ENCODE results near the gene SYT12. TPM values are rescaled to one million over a fixed set of nuclear protein-coding genes. Genes with fewer than 3 reads are reported as not detected.
"Not testable (repeated sequence)": the region's sequence is repeated elsewhere in the genome, so short reads cannot be mapped to it uniquely, and the experiment has no call there.

Gene SYT12
- total and polyA plus RNA-seq, 2 of the 4 experiments (the other 2 are of a cell fraction) = 0.54 to 0.74 TPM

- POLR2A ChIA-PET (ENCODE audit: unreplicated experiment); H3K9me3 ChIP-seq (ENCODE audit: control insufficient read depth, insufficient read depth, low read length); H3K4me1 ChIP-seq (ENCODE audit: control insufficient read depth, insufficient read depth, low read length); H3K36me3 ChIP-seq (ENCODE audit: control insufficient read depth, insufficient read depth, low read length); intact Hi-C loops (cut with micrococcal nuclease); H3K4me3 ChIP-seq (ENCODE audit: insufficient read depth, low read depth, low read length); BruUV-seq (replicated peaks); H3K9me1 ChIP-seq (ENCODE audit: insufficient read depth, low read length); DNase-seq; H3K27ac ChIP-seq (ENCODE audit: insufficient read depth, low read length); H2BK15ac ChIP-seq (ENCODE audit: low read depth, low read length); H3K23ac ChIP-seq (ENCODE audit: low read depth, low read length); H3K18ac ChIP-seq (ENCODE audit: low read depth, low read length); H2BK5ac ChIP-seq (ENCODE audit: low read depth, low read length, poor library complexity, severe bottlenecking); H4K20me1 ChIP-seq (ENCODE audit: insufficient read depth, low read length); H4K91ac ChIP-seq (ENCODE audit: insufficient read depth, low read depth, low read length); H2BK20ac ChIP-seq (ENCODE audit: low read depth, low read length); H2BK120ac ChIP-seq (ENCODE audit: low read depth, low read length); H4K8ac ChIP-seq (ENCODE audit: low read depth in 2 of 2, low read length in 2 of 2); CTCF ChIA-PET; ATAC-seq (ENCODE audit: low read depth); H3K27me3 ChIP-seq (ENCODE audit: control insufficient read depth, insufficient read depth, low read length); H3K14ac ChIP-seq (replicated peaks; ENCODE audit: low read depth, low read length); H3K4me2 ChIP-seq (ENCODE audit: low read depth, low read length); H3K79me1 ChIP-seq (ENCODE audit: low read depth in 1 of 2, low read length in 2 of 2); dilution Hi-C loops (cut with HindIII; ENCODE audit: low sequenced_read_pairs, unreplicated experiment); H3K9ac ChIP-seq (ENCODE audit: low read depth, low read length); H4K5ac ChIP-seq (ENCODE audit: low read depth, low read length); H3K56ac ChIP-seq (ENCODE audit: extremely low read depth, insufficient read depth, low read length); H2AK9ac ChIP-seq (replicated peaks; ENCODE audit: low read depth, low read length, poor library complexity); H3K4ac ChIP-seq (ENCODE audit: low read depth, low read length); in situ Hi-C loops (cut with MboI; ENCODE audit: low sequenced_read_pairs); H2AK5ac ChIP-seq (ENCODE audit: low read depth, low read length); H2AFZ ChIP-seq (replicated peaks; ENCODE audit: low read length, poor library complexity): not testable (repeated sequence)
- 100% methylated on average over 6 of the region's 28 CpGs; no CpG with 5 or more reads in 1 of the 2 experiments for WGBS, 2 experiments (ENCODE audit: extremely low coverage in 2 of 2, insufficient read length in 1 of 2)
Observed at GRCh38 chr11:66988741-66989140, 34.2 kb upstream of the SYT12 start.

- intact Hi-C loops (cut with micrococcal nuclease) = not testable (repeated sequence)
Observed at GRCh38 chr11:66989360-66989759, 33.6 kb upstream of the SYT12 start.

More at GRCh38 chr11:66989360-66989759, 33.6 kb upstream of the SYT12 start:
- H2AFZ ChIP-seq (replicated peaks; ENCODE audit: low read length, poor library complexity); H2AK9ac ChIP-seq (replicated peaks; ENCODE audit: low read depth, low read length, poor library complexity); H3K4ac ChIP-seq (ENCODE audit: low read depth, low read length); CTCF ChIA-PET; POLR2A ChIA-PET (ENCODE audit: unreplicated experiment); H3K4me1 ChIP-seq (ENCODE audit: control insufficient read depth, insufficient read depth, low read length); H4K8ac ChIP-seq (ENCODE audit: low read depth in 2 of 2, low read length in 2 of 2); BruUV-seq (replicated peaks); H3K9me3 ChIP-seq (ENCODE audit: control insufficient read depth, insufficient read depth, low read length); H4K91ac ChIP-seq (ENCODE audit: insufficient read depth, low read depth, low read length); H3K27ac ChIP-seq (ENCODE audit: insufficient read depth, low read length); H2BK120ac ChIP-seq (ENCODE audit: low read depth, low read length); H3K4me3 ChIP-seq (ENCODE audit: insufficient read depth, low read depth, low read length); H4K5ac ChIP-seq (ENCODE audit: low read depth, low read length); H3K18ac ChIP-seq (ENCODE audit: low read depth, low read length); H3K9me1 ChIP-seq (ENCODE audit: insufficient read depth, low read length); H2BK15ac ChIP-seq (ENCODE audit: low read depth, low read length); H4K20me1 ChIP-seq (ENCODE audit: insufficient read depth, low read length); in situ Hi-C loops (cut with MboI; ENCODE audit: low sequenced_read_pairs); H3K79me1 ChIP-seq (ENCODE audit: low read depth in 1 of 2, low read length in 2 of 2); H3K9ac ChIP-seq (ENCODE audit: low read depth, low read length); H3K14ac ChIP-seq (replicated peaks; ENCODE audit: low read depth, low read length); ATAC-seq (ENCODE audit: low read depth); H2BK20ac ChIP-seq (ENCODE audit: low read depth, low read length); H3K56ac ChIP-seq (ENCODE audit: extremely low read depth, insufficient read depth, low read length); dilution Hi-C loops (cut with HindIII; ENCODE audit: low sequenced_read_pairs, unreplicated experiment); H3K27me3 ChIP-seq (ENCODE audit: control insufficient read depth, insufficient read depth, low read length); DNase-seq; H3K23ac ChIP-seq (ENCODE audit: low read depth, low read length); H3K4me2 ChIP-seq (ENCODE audit: low read depth, low read length); H2AK5ac ChIP-seq (ENCODE audit: low read depth, low read length); H3K36me3 ChIP-seq (ENCODE audit: control insufficient read depth, insufficient read depth, low read length); H2BK5ac ChIP-seq (ENCODE audit: low read depth, low read length, poor library complexity, severe bottlenecking): not testable (repeated sequence)
- WGBS, 2 experiments (ENCODE audit: extremely low coverage in 2 of 2, insufficient read length in 1 of 2) = 80% methylated on average over 1 of the region's 9 CpGs; no CpG with 5 or more reads in 1 of the 2 experiments
